H9 (cell line): ENCODE results near the gene HAND1. TPM values are rescaled to one million over a fixed set of nuclear protein-coding genes. Genes with fewer than 3 reads are reported as not detected.

Experiments
- DNase-seq: peaks from one replicate; pipeline ENCODE4 v3.0.0-alpha.2; 2017
- H2AFZ ChIP-seq: one replicate; pipeline ENCODE4 v1.6.1; 2013; ENCODE audit warnings: mild to moderate bottlenecking, low read length, control low read depth, moderate library complexity
- H2AK5ac ChIP-seq: 2 replicates; pipeline ENCODE4 v1.6.1; 2013; ENCODE audit warnings: low read length, control low read depth, mixed read lengths; ENCODE audit not compliant: insufficient read length
- H2BK120ac ChIP-seq: one replicate; pipeline ENCODE4 v1.6.1; 2013; ENCODE audit warnings: low read depth, mild to moderate bottlenecking, low read length, control low read depth, inconsistent platforms; ENCODE audit not compliant: poor library complexity, severe bottlenecking
- H2BK12ac ChIP-seq: 2 replicates; pipeline ENCODE4 v1.6.1; 2013; ENCODE audit warnings: low read length, control low read depth, mixed read lengths, low read depth; ENCODE audit not compliant: insufficient read length
- H2BK15ac ChIP-seq: 2 replicates; pipeline ENCODE4 v1.6.1; 2013; ENCODE audit warnings: low read depth, low read length, control low read depth
- H2BK20ac ChIP-seq: one replicate; pipeline ENCODE4 v1.6.1; 2013; ENCODE audit warnings: low read depth, mild to moderate bottlenecking, low read length, control low read depth, inconsistent platforms; ENCODE audit not compliant: poor library complexity, severe bottlenecking
- H2BK5ac ChIP-seq: 2 replicates; pipeline ENCODE4 v1.6.1; 2013; ENCODE audit warnings: low read length, control low read depth, mixed read lengths; ENCODE audit not compliant: insufficient read length
- H3K14ac ChIP-seq: 2 replicates; pipeline ENCODE4 v1.6.1; 2013; ENCODE audit warnings: low read length, control low read depth; ENCODE audit not compliant: insufficient read depth
- H3K18ac ChIP-seq: 2 replicates; pipeline ENCODE4 v1.6.1; 2013; ENCODE audit warnings: low read depth, mild to moderate bottlenecking, mixed read lengths, low read length, control low read depth; ENCODE audit not compliant: insufficient read length
- H3K23ac ChIP-seq: 2 replicates; pipeline ENCODE4 v1.6.1; 2013; ENCODE audit warnings: low read length, control low read depth, mixed read lengths, low read depth; ENCODE audit not compliant: insufficient read length
- H3K23me2 ChIP-seq: 2 replicates; pipeline ENCODE4 v1.6.1; 2013; ENCODE audit warnings: low read depth, mild to moderate bottlenecking, mixed read lengths, low read length, control low read depth; ENCODE audit not compliant: insufficient read length, poor library complexity, severe bottlenecking
- H3K27ac ChIP-seq: 2 replicates; pipeline ENCODE4 v1.5.1; 2013; ENCODE audit warnings: low read length, control low read depth, mixed read lengths, low read depth; ENCODE audit not compliant: insufficient read length
- H3K27me3 ChIP-seq: 2 replicates; pipeline ENCODE4 v1.6.1; 2013; ENCODE audit warnings: low read length, control low read depth, inconsistent platforms; ENCODE audit not compliant: insufficient read depth
- H3K4ac ChIP-seq: 2 replicates; pipeline ENCODE4 v1.6.1; 2013; ENCODE audit warnings: low read depth, mild to moderate bottlenecking, control low read depth, inconsistent platforms, low read length, moderate library complexity
- H3K4me1 ChIP-seq: 2 replicates; pipeline ENCODE4 v1.6.1; 2013; ENCODE audit warnings: low read length, control low read depth, inconsistent platforms; ENCODE audit not compliant: insufficient read depth
- H3K4me2 ChIP-seq: 2 replicates; pipeline ENCODE4 v1.6.1; 2013; ENCODE audit warnings: low read length, control low read depth, mixed read lengths; ENCODE audit not compliant: insufficient read length, insufficient read depth
- H3K56ac ChIP-seq: 2 replicates; pipeline ENCODE4 v1.6.1; 2013; ENCODE audit warnings: low read depth, mild to moderate bottlenecking, mixed read lengths, low read length, control low read depth; ENCODE audit not compliant: insufficient read length
- H3K79me1 ChIP-seq: 2 replicates; pipeline ENCODE4 v1.6.1; 2013; ENCODE audit warnings: low read depth, mild to moderate bottlenecking, moderate library complexity, low read length, control low read depth, inconsistent platforms; ENCODE audit not compliant: insufficient read depth, poor library complexity, severe bottlenecking
- H3K79me2 ChIP-seq: 2 replicates; pipeline ENCODE4 v1.6.1; 2013; ENCODE audit warnings: low read length, control low read depth, inconsistent platforms; ENCODE audit not compliant: insufficient read depth
- H3K9ac ChIP-seq: 2 replicates; pipeline ENCODE4 v1.6.1; 2013; ENCODE audit warnings: low read length, control low read depth, mixed read lengths; ENCODE audit not compliant: insufficient read length; ENCODE audit errors: extremely low read depth
- H3K9me3 ChIP-seq: one replicate; pipeline ENCODE4 v1.6.1; 2013; ENCODE audit warnings: low read depth, low read length, inconsistent platforms; ENCODE audit not compliant: control insufficient read depth
- H3T11ph ChIP-seq: one replicate; pipeline ENCODE4 v1.6.1; 2013; ENCODE audit warnings: mild to moderate bottlenecking, low read length, control low read depth, inconsistent platforms
- H4K20me1 ChIP-seq: one replicate; pipeline ENCODE4 v1.6.1; 2013; ENCODE audit not compliant: control insufficient read depth, insufficient read length, insufficient read depth
- H4K5ac ChIP-seq: 2 replicates; pipeline ENCODE4 v1.6.1; 2013; ENCODE audit warnings: low read depth, mild to moderate bottlenecking, mixed read lengths, low read length, control low read depth; ENCODE audit not compliant: insufficient read length
- H4K8ac ChIP-seq: replicated peaks from 2 replicates; pipeline ENCODE4 v1.6.1; 2013; ENCODE audit warnings: low read length, control low read depth, mixed read lengths, low read depth; ENCODE audit not compliant: insufficient read length
- H4K91ac ChIP-seq: 2 replicates; pipeline ENCODE4 v1.6.1; 2013; ENCODE audit warnings: low read depth, mild to moderate bottlenecking, moderate library complexity, mixed read lengths, low read length, control low read depth; ENCODE audit not compliant: insufficient read length
- H3K27ac Mint-ChIP-seq, 3 experiments: 2 replicates in 2 of 3; 3 replicates in 1 of 3; pipeline ENCODE4 v1.8.0; 2020 to 2021; ENCODE audit warnings: mixed read lengths in 3 of 3, mild to moderate bottlenecking in 1 of 3, moderate library complexity in 1 of 3
- H3K27me3 Mint-ChIP-seq: 2 replicates; pipeline ENCODE4 v1.8.0; 2021; ENCODE audit warnings: low read depth, mild to moderate bottlenecking, moderate library complexity, mixed read lengths
- H3K36me3 Mint-ChIP-seq, 3 experiments: 2 replicates in 2 of 3; 3 replicates in 1 of 3; pipeline ENCODE4 v1.8.0; 2020 to 2021; ENCODE audit warnings: low read depth in 3 of 3, mixed read lengths in 3 of 3; ENCODE audit not compliant: insufficient read depth in 1 of 3
- H3K4me1 Mint-ChIP-seq, 2 experiments: 2 replicates each; pipeline ENCODE4 v1.8.0; 2020; ENCODE audit warnings: mixed read lengths in 2 of 2
- H3K4me3 Mint-ChIP-seq, 2 experiments: 2 replicates in 1 of 2; 3 replicates in 1 of 2; pipeline ENCODE4 v1.8.0; 2020 to 2021; ENCODE audit warnings: mild to moderate bottlenecking in 2 of 2, mixed read lengths in 2 of 2, moderate library complexity in 1 of 2
- H3K9me3 Mint-ChIP-seq, 2 experiments: 2 replicates in 1 of 2; 3 replicates in 1 of 2; pipeline ENCODE4 v1.8.0; 2020; ENCODE audit warnings: mild to moderate bottlenecking in 2 of 2, mixed read lengths in 2 of 2, moderate library complexity in 1 of 2
- CTCF ChIP-seq: fragments of 200-600 bp; sonication (generic); conservative IDR thresholded peaks from 3 replicates; pipeline ENCODE4 v1.8.0; 2021; ENCODE audit warnings: antibody characterized with exemption, mild to moderate bottlenecking
- WGBS: extraction: QIAGEN DNeasy Blood & Tissue Kit; methylation state at CpG from one replicate; pipeline ENCODE4 v1.1.7; 2013; ENCODE audit warnings: missing lambda C conversion rate, low lambda C conversion rate, mixed read lengths; ENCODE audit not compliant: insufficient read length; ENCODE audit errors: extremely low coverage; 5-methylcytosine and 5-hydroxymethylcytosine counted together
- total RNA-seq: library from RNA; stranded (reverse); gene quantifications from 2 replicates; pipeline ENCODE4 v1.2.1, GENCODE V29; 2021

The HAND1 gene
- total RNA-seq, 1 experiment from 2014 or later = not detected

- Histone ChIP-seq H3K4me2 (no peak overlapping the region), H3K79me1 (no peaks in the 10 kb centered on the region), H3T11ph (no peak overlapping the region), H4K91ac (no peak overlapping the region), H3K56ac (no peak overlapping the region), H3K79me2 (no peaks in the 10 kb centered on the region), H2BK12ac (no peak overlapping the region), H3K14ac (no peak overlapping the region), H3K9me3 (no peaks in the 10 kb centered on the region), H2AFZ (no peak overlapping the region), H3K23me2 (peaks cover 2% of the 10 kb centered on the region), H2AK5ac (no peak overlapping the region), H2BK120ac (no peak overlapping the region), H3K23ac (no peak overlapping the region), H4K5ac (no peak overlapping the region), H3K18ac (no peak overlapping the region), H3K4ac (no peak overlapping the region), H2BK20ac (no peak overlapping the region), H2BK5ac (no peak overlapping the region), H4K20me1 (no peaks in the 10 kb centered on the region), H3K4me1 (no peaks in the 10 kb centered on the region), H2BK15ac (no peak overlapping the region), H4K8ac (no peak overlapping the region), H3K27me3 (no peaks in the 10 kb centered on the region; the same call in 1 of the 2 replicates), H3K9ac (no peak overlapping the region), H3K27ac (no peak overlapping the region)
- Mint-ChIP-seq H3K36me3 (no peaks in the 10 kb centered on the region), H3K27ac (no peak overlapping the region), H3K4me1 (0 out of 4 replicates have a peak, but pooled peaks cover 0 to 6% of the 10 kb centered on the region in 2 experiments), H3K9me3 (no peaks in the 10 kb centered on the region), H3K27me3 (peaks cover 68% of the 10 kb centered on the region), H3K4me3 (no peak overlapping the region)
- no peak for TF ChIP-seq CTCF
- no CpG with 5 or more reads among the region's 4 CpGs for WGBS
- DNase-seq = no peak
These were observed 16.0 kb upstream of the HAND1 start for GRCh38 chr5:154494036-154494435.
